ENCODE results near the gene ZC3H4. TPM values are rescaled to one million over a fixed set of nuclear protein-coding genes. Genes with fewer than 3 reads are reported as not detected.

ZC3H4 gene
- total RNA-seq, 2 donors from 2014 or later: 21.9 to 26.0 TPM

GRCh38 chr19:47133021-47133471 is 19.5 kb upstream of the ZC3H4 start:
- DNase-seq (ENCODE audit: low spot score) (no peak), ATAC-seq (ENCODE audit: insufficient number of reproducible peaks, low FRiP score, low read depth) (no peak)
- Histone ChIP-seq H3K4me3 (no peak overlapping the region), H3K4me1 (ENCODE audit: control insufficient read depth in 1 of 2, low read depth in 2 of 2) (peaks cover 6 to 16% of the 10 kb centered on the region in 2 donors), H3K36me3 (no peaks in the 10 kb centered on the region), H3K9me3 (no peaks in the 10 kb centered on the region), H3K27ac (no peak overlapping the region), H3K27me3 (replicated peaks; ENCODE audit: insufficient read depth) (no peaks in the 10 kb centered on the region)
- TF ChIP-seq, protein P1, sequence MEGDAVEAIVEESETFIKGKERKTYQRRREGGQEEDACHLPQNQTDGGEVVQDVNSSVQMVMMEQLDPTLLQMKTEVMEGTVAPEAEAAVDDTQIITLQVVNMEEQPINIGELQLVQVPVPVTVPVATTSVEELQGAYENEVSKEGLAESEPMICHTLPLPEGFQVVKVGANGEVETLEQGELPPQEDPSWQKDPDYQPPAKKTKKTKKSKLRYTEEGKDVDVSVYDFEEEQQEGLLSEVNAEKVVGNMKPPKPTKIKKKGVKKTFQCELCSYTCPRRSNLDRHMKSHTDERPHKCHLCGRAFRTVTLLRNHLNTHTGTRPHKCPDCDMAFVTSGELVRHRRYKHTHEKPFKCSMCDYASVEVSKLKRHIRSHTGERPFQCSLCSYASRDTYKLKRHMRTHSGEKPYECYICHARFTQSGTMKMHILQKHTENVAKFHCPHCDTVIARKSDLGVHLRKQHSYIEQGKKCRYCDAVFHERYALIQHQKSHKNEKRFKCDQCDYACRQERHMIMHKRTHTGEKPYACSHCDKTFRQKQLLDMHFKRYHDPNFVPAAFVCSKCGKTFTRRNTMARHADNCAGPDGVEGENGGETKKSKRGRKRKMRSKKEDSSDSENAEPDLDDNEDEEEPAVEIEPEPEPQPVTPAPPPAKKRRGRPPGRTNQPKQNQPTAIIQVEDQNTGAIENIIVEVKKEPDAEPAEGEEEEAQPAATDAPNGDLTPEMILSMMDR (IDR thresholded peaks at IDR 0.05): no peak

- Histone ChIP-seq H3K4me3 (peak overlapping the region; percentile 79), H3K27ac (no peak overlapping the region), H3K27me3 (replicated peaks; ENCODE audit: insufficient read depth) (no peaks in the 10 kb centered on the region), H3K36me3 (no peaks in the 10 kb centered on the region), H3K9me3 (no peaks in the 10 kb centered on the region), H3K4me1 (ENCODE audit: control insufficient read depth in 1 of 2, low read depth in 2 of 2) (peaks cover 6 to 16% of the 10 kb centered on the region in 2 donors)
- TF ChIP-seq, protein P1 (IDR thresholded peaks at IDR 0.05): no peak
- no peak for ATAC-seq (ENCODE audit: insufficient number of reproducible peaks, low FRiP score, low read depth)
- DNase-seq (ENCODE audit: low spot score): no peak
These were observed 18.7 kb upstream of the ZC3H4 start for GRCh38 chr19:47132194-47132852.

DNA sequence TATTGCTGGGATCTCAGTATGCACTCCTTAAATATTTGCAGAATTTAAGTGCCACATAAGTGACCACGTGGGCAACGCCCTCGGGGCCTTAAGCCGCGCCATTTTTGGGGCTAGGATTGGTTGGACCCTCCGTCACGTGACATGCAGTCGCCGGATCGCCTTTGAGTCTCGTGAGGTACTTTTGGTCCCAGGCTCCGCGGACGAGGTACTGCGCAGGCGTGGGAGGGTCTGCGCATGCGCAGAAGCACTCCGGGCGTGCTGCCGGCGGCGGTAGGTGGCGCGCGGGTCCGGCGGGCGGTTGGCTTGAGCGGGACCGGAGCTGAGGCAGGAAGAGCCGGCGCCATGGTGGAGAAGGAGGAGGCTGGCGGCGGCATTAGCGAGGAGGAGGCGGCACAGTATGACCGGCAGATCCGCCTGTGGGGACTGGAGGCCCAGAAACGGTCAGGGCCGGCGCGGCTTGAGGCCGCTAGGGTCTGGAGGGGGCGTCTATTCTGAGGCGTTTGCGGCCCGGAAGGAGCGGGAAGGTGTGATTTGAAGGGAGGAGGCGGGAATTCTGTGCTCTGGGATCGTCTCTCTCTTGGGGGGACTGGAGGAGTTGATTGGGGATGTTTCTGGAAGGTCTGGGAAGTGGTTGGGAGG is 17.1 kb upstream of the ZC3H4 start, which contains the start of gene SAE1:
Gene SAE1 (plus strand): TSS at position 247 of the 639 bp plus-strand sequence. CDS start 96 bp downstream, at position 343.
- peaks cover 6 to 16% of the 10 kb centered on the region in 2 donors for H3K4me1 ChIP-seq (ENCODE audit: control insufficient read depth in 1 of 2, low read depth in 2 of 2)
- TF ChIP-seq, protein P1 (IDR thresholded peaks at IDR 0.05): peak; percentile 41
- peak within 1 kb of the TSS; percentile 79 for H3K4me3 ChIP-seq
- H3K36me3 ChIP-seq: no peaks in the 10 kb centered on the region
- no peaks in the 10 kb centered on the region for H3K9me3 ChIP-seq
- DNase-seq (ENCODE audit: low spot score) (peak; percentile 89), ATAC-seq (ENCODE audit: insufficient number of reproducible peaks, low FRiP score, low read depth) (peak; percentile 90)
- H3K27ac ChIP-seq: peak within 1 kb of the TSS; percentile 72 to 88
- H3K27me3 ChIP-seq (replicated peaks; ENCODE audit: insufficient read depth): no peaks in the 10 kb centered on the region

DNA sequence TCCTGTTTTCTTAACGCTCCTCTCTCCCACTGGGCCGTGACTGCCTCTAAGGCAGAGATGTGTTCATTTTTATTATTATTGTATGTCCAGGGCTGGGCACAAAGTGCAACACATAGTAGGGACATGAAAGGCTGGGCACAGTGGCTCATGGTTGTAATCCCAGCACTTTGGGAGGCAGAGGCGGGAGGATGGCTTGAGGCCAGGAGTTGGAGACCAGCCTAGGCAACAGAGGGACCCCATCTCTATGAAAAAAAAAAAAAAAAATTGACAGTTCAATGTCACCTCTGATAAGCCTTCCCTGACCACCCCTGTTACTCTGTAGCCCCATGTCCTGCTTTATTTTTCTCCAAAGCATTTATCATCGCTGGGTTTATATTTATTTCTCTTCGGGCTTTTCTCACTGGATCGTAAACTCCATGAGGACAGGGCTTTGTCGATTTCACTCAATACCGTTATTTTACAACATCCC is 16.6 kb upstream of the ZC3H4 start:
- ATAC-seq (ENCODE audit: insufficient number of reproducible peaks, low FRiP score, low read depth): no peak
- H3K4me1 ChIP-seq (ENCODE audit: control insufficient read depth in 1 of 2, low read depth in 2 of 2): peaks cover 6 to 16% of the 10 kb centered on the region in 2 donors
- no peak for DNase-seq (ENCODE audit: low spot score)
- no peaks in the 10 kb centered on the region for H3K27me3 ChIP-seq (replicated peaks; ENCODE audit: insufficient read depth)
- peak overlapping the region; percentile 79 for H3K4me3 ChIP-seq
- no peaks in the 10 kb centered on the region for H3K36me3 ChIP-seq
- no peaks in the 10 kb centered on the region for H3K9me3 ChIP-seq
- H3K27ac ChIP-seq: no peak overlapping the region
- TF ChIP-seq, protein P1 (IDR thresholded peaks at IDR 0.05): no peak

- H3K4me3 ChIP-seq: no peak overlapping the region
- DNase-seq (ENCODE audit: low spot score) (no peak), ATAC-seq (ENCODE audit: insufficient number of reproducible peaks, low FRiP score, low read depth) (no peak)
- no peaks in the 10 kb centered on the region for H3K36me3 ChIP-seq
- no peak overlapping the region for H3K27ac ChIP-seq
- TF ChIP-seq, protein P1 (IDR thresholded peaks at IDR 0.05): no peak
- no peaks in the 10 kb centered on the region for H3K9me3 ChIP-seq
- H3K27me3 ChIP-seq (replicated peaks; ENCODE audit: insufficient read depth): no peaks in the 10 kb centered on the region
- peaks cover 6 to 16% of the 10 kb centered on the region in 2 donors for H3K4me1 ChIP-seq (ENCODE audit: control insufficient read depth in 1 of 2, low read depth in 2 of 2)
These were observed 16.0 kb upstream of the ZC3H4 start for GRCh38 chr19:47129579-47129978.

All from thoracic aorta (tissue), 2 donors.